ENCODE measurements around the gene SPTSSA.
"Not testable (repeated sequence)": the region's sequence is repeated elsewhere in the genome, so short reads cannot be mapped to it uniquely, and the experiment has no call there.

Gene SPTSSA, protein sequence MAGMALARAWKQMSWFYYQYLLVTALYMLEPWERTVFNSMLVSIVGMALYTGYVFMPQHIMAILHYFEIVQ

DNA sequence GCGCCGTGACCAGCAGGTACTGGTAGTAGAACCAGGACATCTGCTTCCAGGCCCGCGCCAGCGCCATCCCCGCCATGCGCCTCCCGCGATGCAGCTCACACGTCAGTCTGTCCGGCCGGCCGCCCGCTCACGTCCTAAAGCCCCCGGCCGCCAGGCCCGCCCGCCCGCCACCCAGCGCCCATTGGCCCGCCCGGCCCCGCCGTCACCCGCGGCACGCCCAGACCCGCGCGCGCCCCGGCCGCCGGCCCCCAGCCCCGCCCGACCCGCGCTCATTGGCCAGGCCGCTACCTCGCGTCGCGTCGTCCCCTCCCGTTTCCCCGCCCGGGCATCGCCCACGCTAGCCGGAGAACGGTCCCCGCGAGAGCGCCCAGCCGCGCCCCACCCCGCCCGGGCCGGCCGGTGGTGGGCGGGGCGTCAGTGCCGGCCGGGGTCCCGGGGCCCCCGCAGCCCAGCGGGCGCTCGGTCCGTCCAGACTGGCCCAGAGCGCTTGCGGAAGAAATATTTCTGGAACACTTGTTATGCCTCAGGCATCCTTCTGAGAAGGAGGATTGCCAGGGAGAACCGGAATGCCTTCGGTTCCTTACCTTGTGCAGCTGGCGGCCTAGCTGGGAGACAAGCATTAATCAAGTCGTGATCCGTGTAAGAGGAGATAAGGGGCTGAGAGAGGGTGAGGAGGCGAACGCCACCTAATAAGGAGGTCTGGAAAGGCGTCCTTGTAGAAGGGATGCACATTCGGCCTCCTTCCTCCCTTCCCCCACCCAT is at the start of gene SPTSSA:
Gene SPTSSA, minus strand, starts transcription at position 109 of the 762 bp plus-strand sequence. Its CDS starts 33 bp downstream, at position 76.
- FAIRE-seq (peak; percentile 70), DNase-seq (ENCODE audit: low spot score) (peak; percentile 97)

DNA sequence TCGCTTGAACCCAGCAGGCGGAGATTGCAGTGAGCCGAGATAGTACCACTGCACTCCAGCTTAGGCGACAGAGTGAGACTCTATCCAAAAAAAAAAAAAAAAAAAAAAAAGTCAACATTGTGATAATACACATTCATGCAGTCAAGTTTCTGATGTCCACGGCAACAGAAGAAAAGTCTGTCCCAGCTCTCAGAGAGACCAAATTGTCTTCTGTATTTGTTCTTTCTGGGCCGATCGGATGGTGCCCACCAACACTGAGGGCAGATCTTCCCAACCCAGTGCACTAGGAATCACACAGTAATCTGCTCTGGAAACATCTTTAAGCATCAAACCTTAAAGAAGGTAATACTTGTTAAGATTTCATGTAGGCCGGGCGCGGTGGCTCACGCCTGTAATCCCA is 45.8 kb upstream of the SPTSSA start:
- FAIRE-seq (no peak), DNase-seq (ENCODE audit: low spot score) (no peak)

DNA sequence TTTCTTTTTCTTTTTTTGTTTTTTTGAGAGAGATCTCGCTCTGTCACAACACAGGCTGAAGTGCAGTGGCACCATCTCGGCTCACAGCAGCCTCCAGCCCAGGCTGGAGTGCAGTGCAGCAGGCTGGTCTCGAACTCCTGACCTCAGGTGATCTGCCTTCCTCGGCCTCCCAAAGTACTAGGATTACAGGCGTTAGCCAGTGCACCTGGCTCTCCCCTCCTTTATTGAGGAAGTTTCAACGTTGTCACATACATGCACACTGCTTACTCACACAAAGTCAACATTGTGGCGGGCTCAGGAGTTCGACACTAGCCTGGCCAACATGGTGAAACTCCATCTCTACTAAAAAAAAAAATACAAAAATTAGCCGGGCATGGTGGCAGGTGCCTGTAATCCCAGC is 45.4 kb upstream of the SPTSSA start:
- no peak for FAIRE-seq
- DNase-seq (ENCODE audit: low spot score), result no peak

DNA sequence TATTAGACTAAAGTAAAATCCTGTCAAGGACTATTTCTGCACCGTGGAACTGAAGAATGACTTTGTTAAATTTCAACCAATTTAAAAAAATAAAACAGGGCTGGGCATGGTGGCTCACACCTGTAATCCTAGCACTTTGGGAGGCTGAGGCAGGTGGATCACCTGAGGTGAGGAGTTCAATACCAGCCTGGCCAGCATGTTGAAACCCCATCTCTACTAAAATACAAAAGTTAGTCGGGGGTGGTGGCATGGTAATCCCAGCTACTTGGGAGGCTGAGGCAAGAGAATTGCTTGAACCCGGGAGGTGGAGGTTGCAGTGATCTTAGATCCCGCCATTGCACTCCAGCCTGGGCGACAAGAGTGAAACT is 43.1 kb upstream of the SPTSSA start:
- FAIRE-seq; DNase-seq (ENCODE audit: low spot score): not testable (repeated sequence)

DNA sequence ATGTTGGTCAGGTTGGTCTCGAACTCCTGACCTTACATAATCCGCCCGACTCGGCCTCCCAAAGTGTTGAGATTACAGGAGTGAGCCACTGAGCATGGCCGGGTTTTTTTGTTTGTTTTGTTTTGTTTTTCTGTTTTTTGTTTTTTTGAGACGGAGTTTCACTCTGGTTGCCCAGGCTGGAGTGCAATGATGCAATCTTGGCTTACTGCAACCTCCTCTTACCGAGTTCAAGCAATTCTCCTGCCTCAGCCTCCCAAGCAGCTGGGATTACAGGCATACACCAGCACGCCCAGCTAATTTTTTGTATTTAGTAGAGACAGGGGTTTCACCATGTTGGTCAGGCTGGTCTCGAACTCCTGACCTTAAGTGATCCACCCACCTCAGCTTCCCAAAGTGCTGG is 42.0 kb upstream of the SPTSSA start:
- FAIRE-seq; DNase-seq (ENCODE audit: low spot score): not testable (repeated sequence)

DNA sequence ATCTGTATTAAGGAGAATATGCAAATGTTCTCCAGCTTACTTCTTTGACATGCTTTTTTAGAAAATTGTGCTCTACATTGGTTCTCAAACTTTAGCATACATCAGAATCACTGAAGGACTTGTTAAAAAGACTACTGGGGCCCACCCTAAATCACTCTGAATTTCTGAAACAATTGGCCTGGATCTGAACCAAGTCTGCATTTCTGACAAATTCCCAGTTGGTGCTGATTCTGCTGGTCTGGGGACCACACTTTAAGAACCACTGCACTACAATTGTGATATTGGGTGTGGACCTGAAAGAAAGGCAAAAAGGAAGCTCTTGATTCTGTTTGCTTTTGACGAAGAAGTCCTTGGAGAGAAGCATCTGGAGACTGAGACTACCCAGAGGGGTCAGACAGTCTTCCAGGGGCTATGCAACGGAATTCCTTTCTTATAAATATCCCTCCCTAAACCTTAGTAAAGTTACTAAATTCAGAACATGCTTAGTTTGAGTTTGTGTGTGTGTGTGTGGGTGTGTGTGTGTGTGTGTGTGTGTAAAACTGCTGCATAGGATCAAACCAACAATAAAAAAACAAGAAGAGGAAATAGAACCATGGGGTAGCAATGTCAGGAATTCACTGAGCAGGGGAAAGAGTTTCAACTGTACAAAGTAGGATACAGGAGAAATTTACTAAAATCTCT is 40.6 kb upstream of the SPTSSA start:
- FAIRE-seq, result no peak

DNA sequence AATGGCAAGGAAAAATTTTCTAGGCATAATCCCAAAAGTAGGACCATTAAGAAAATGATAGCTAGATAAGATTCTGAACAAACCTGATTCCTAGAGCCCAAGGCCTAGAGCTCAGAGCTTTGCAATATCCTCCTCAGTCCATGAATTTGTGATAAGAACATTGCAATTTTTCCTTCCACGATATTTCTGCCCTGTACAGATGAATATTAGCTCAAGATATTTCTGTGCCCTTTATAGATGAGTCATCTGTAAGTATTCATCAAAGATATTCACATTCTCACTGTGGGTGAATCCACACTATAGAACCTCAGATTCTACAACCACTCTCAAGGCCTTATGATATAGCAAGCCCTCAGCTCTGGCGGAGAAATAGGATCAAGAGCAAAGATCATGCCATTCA is 40.0 kb upstream of the SPTSSA start:
- DNase-seq (ENCODE audit: low spot score) (no peak), FAIRE-seq (no peak)

More for the DNA sequence above, 40.6 kb upstream of the SPTSSA start:
- DNase-seq (ENCODE audit: low spot score), result no peak

DNA sequence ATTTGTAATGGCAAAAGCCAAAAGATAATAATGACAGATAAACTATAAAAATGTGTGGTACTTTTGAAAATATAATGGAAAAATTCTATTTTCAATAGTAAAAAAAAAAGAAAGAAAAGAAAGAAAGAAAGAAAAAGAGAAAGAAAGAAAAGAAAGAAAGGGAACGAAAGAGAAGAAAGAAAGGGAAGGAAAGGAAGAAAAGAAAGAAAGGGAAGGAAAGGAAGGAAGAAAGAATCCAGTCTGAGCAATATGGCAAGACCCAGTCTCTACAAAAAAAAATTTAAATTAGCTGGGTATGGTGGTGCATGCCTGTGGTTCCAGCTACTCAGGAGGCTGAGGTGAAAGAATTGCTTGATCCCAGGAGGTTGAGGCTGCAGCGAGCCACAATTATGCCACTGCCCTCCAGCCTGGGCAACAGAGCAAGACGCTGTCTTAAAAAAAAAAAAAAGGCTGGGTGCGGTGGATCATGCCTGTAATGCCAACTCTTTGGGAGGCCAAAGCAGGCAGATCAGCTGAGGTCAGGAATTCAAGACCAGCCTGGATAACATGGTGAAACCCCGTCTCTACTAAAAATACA is 39.1 kb upstream of the SPTSSA start:
- FAIRE-seq (no peak), DNase-seq (ENCODE audit: low spot score) (no peak)

DNA sequence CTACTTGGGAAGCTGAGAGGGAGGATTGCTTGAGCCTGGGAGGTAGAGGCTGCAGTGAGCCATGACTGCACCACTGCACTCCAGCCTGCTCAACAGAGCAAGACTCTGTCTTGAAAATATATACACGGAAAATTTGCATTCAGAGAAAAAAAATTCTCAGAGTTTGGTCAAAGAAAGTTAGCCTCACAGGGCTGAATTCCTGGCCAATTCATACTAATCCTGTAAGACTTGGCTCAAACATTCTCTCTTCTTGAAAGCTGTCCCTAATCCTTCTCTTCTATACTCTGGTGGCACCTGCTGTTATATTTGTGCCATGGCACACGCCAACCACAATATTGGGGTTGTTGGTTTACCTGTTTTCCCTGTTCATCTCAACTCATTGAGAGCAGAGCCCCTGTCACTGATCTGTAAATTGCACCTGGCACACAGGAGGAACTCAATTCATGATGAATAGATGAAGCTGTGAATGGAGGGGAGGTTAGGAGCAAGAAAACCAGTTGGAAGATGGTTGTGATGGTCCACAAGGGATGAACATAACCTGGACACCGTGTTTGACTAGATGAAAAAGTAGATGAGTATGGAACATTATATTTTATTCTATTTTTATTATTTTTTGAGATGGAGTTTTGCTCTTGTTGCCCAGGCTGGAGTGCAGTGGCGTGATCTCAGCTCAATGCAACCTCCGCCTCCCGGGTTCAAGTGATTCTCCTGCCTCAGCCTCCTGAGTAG is 36.8 kb upstream of the SPTSSA start:
- DNase-seq (ENCODE audit: low spot score), result no peak
- FAIRE-seq, result no peak

DNA sequence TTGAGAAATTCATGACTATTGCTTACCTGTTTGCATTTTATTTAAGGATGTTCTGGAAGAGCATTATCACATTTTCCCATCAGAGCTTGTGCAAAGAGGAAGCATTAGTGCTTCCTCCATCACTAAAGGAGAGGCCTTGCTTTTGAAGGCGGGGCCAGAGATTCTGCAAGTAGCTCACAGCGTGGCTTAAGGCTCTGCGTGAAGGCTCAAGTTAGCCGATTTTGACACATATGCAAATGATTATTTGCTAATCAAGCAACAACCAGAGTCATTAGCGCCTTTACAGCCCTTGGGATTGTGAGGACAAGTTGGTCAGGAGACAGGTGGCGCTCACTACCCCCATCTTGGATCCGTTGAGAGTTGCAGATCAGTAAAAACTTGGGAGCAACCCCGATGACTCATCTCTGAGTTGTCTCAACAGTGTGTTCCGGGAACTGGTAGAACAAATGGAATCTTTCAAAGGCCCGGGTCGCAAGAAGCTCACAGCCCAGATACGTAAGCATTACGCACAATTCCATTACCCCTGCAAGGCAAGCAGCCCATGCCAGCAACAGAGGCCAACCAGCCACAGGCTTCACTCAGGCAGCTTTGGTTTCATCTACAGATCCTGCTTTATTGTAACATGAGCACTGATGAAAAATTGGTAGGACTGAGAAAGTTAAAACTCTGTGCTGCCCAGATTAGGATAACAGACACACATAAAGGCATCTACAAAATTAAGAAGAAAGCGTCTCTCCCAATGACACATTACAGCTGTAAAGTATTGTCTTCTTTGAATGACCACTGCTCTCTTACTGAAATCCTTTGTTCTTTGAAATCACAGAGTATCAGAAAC is 34.9 kb upstream of the SPTSSA start:
- no peak for FAIRE-seq
- DNase-seq (ENCODE audit: low spot score), result peak; percentile 93

DNA sequence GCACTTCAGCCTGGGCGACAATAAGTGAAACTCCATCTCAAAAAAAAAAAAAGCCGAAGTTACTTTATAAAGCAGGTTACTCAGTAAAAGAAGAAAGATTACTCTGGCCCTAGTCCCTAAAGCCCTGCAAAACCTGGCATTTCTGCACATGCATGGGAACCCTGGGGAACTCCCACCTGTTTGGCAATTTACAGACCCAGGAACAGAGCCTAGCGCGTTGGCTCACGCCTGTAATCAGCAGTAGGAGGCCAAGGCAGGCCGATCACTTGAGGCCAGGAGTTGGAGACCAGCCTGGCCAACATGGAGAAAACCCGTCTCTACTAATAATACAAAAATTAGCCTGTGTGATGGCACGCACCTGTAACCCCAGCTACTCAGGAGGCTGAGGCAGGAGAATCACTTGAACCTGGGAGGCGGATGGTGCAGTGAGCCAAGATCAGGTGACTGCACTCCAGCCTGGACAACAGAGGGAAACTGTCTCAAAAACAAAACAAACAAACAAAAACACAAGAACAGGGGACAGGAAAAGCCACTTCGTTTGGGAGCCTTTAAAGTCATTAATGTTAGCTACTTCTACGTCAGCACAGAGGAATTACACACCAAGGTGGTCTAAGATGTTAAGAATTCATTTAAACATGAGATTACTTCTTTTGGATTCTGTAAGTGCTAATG is 34.1 kb upstream of the SPTSSA start:
- DNase-seq (ENCODE audit: low spot score), result no peak
- FAIRE-seq, result no peak

DNA sequence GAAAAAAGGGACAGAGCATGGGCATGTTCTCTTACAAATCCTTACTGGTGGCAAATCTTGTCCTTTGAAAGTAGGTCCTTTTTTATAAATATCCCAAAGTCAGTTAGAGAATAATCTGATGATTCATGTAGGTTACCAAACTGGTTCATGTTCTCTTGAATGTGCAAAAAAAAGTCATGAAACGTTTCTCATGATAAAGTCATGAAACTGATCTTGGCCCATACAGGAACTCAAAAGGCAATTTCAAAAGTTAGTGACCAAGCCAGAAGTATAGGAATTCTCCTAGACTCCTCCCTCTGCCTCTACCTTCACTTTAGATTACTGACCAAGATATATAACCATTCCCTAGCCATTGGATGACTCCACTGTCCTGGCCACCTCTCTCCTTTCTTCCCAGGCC is 27.3 kb upstream of the SPTSSA start:
- FAIRE-seq (no peak), DNase-seq (ENCODE audit: low spot score) (no peak)

DNA sequence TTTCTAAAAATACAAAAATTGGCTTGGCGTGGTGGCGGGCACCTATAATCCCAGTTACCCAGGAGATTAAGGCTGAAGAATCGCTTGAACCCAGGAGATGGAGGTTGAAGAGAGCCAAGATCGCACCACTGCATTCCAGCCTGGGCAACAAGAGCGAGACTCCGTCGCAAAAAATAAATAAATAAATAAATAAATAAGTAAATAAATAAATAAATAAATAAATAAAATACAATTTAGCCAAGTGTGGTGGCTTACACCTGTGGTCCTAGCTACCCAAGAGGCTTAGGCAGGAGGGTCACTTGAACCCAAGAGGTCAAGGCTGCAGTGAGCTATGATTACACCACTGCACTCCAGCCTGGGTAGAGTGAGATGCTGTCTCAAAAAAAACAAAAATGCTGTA is 26.5 kb upstream of the SPTSSA start:
- no peak for FAIRE-seq

DNA sequence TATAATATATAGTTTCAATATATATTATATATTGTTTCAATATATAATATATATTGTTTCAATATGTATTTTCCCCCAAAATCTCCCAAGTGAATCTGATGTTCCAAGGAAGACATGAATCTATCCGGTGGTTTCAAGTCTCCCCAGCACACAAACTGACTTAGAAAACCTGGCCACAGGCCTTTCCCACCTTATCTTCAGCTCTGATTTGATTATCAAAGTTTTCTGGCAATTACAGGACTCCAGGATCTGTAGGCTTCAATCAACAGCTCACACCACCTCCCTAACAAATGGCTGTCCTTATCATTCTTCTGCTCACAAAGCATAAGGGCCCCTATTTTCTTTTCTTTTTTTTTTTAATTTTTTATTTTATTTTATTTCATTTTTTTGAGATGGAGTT is 22.7 kb upstream of the SPTSSA start:
- DNase-seq (ENCODE audit: low spot score) (no peak), FAIRE-seq (no peak)

More for the DNA sequence above, 26.5 kb upstream of the SPTSSA start:
- DNase-seq (ENCODE audit: low spot score), result no peak

DNA sequence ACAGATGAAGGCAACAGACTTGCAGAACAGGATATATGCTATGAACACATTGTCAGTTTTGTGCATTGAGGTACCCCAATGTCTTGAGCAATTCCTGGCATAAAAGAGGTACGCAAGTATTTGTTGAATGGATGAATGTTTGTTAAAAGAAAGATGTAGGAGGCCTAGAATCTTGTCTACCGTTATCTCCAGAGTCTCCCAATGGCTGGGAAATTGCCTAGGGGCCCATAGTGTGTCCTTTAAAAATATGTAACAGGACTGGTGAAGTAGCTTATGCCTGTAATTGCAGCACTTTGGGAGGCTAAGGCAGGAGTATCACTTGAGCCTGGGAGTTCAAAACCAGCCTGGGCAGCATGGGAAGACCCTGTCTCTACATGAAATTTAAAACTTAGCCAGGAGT is 20.4 kb upstream of the SPTSSA start:
- DNase-seq (ENCODE audit: low spot score) (no peak), FAIRE-seq (no peak)

DNA sequence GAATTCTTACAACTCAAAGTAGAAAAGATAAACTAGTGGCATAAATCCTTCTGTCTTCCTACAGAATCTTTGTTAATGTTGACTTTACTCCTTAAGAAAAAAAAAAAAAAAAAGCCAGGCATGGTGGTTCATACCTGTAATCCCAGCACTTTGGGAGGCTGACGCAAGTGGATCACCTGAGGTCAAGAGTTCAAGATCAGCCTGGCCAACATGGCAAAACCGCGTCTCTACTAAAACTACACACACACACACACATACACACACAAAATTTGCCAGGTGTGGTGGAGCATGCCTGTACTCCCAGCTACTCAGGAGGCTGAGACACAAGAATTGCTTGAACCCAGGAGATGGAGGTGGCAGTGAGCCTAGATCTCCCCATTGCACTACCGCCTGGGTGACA is 17.7 kb upstream of the SPTSSA start:
- no peak for FAIRE-seq
- no peak for DNase-seq (ENCODE audit: low spot score)

DNA sequence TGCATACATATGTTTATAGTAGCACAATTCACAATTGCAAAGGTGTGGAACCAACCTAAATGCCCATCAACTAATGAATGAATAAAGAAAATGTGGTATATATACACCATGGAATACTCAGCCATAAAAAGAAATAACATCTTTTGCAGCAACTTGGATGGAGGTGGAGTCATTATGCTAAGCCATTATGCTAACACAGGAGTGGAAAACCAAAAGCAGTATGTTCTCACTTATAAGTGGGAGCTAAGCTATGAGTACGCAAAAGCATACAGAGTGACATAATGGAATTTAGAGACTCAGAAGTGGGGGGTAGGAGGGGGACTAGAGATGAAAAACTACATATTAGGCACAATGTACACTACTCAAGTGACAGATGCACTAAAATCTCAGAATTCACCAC is 16.2 kb upstream of the SPTSSA start:
- FAIRE-seq (no peak), DNase-seq (ENCODE audit: low spot score) (no peak)

DNA sequence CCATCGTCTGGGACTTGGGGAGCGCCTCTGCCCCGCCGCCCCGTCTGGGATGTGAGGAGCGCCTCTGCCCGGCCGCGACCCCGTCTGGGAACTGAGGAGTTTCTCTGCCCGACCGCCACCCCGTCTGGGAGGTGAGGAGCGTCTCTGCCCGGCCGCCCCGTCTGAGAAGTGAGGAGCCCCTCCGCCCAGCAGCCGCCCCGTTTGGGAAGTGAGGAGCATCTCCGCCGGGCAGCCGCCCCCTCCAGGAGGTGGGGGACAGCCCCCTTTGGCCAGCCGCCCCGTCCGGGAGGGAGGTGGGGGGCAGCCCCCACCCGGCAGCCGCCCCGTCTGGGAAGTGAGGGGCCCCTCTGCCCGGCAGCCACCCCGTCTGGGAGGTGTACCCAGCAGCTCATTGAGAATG is 14.0 kb upstream of the SPTSSA start:
- DNase-seq (ENCODE audit: low spot score); FAIRE-seq: not testable (repeated sequence)

DNA sequence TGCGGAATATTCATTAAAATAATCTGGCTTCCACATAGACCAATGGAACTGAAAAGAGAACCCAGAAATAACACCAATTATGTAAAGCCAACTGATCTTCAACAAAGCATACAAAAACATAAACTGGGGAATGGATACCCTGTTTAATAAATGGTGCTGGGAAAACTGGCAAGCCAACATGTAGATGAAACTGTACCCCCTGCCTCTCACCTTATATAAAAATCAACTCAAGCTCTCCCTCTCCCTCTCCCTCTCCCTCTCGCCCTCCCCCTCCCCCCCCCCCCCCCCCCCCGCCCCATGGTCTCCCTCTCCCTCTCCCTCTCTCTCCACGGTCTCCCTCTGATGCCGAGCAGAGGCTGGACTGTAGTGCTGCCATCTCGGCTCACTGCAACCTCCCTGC is 13.1 kb upstream of the SPTSSA start:
- DNase-seq (ENCODE audit: low spot score), result no peak
- no peak for FAIRE-seq

DNA sequence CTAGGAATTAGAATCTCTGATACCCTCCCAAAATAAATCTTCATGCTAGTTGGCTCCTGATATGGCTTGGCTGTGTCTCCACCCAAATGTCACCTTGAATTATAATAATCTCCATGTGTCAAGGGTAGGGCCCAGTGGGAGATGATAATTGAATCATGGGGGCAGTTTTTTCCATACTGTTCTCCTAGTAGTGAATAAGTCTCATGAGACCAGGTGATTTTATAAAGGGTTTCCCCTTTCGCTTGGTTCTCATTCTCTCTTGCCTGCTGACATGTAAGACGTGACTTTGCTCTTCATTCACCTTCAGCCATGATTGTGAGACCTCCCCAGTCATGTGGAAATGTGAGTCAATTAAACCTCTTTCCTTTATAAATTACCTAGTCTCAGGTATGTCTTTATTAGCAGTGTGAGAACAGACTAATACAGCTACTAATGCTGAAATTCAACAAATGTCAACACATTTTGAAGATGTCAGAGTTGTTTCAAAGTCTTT is 12.2 kb upstream of the SPTSSA start:
- no peak for DNase-seq (ENCODE audit: low spot score)
- FAIRE-seq, result no peak
